Astrocyte (in vitro differentiated cells and primary cell): Measurements from ENCODE around the gene LRRK2. TPM values are rescaled to one million over a fixed set of nuclear protein-coding genes. Genes with fewer than 3 reads are reported as not detected.

ENCODE experiments used
- DNase-seq: peaks from one replicate; pipeline ENCODE4 v3.0.0-alpha.2; 2010; ENCODE audit warnings: low read depth
- FAIRE-seq: peaks from 2 replicates; lab custom pipeline; 2011; peaks lifted over from hg19 to GRCh38; lab: Jason Lieb, UNC
- H2AFZ ChIP-seq: 2 replicates; pipeline ENCODE4 v1.6.0; 2012; ENCODE audit warnings: low read depth, low read length, inconsistent platforms
- H3K27ac ChIP-seq: 2 replicates; pipeline ENCODE4 v1.5.1; 2011; ENCODE audit warnings: low read depth, low read length, inconsistent platforms
- H3K27me3 ChIP-seq: 2 replicates; pipeline ENCODE4 v1.6.0; 2011; ENCODE audit warnings: low read length, inconsistent platforms; ENCODE audit not compliant: insufficient read depth
- H3K36me3 ChIP-seq: 2 replicates; pipeline ENCODE4 v1.5.1; 2011; ENCODE audit warnings: low read length, inconsistent platforms; ENCODE audit not compliant: insufficient read depth
- H3K4me1 ChIP-seq: 2 replicates; pipeline ENCODE4 v1.5.1; 2011; ENCODE audit warnings: low read length, inconsistent platforms; ENCODE audit not compliant: insufficient read depth
- H3K4me2 ChIP-seq: 2 replicates; pipeline ENCODE4 v1.6.0; 2012; ENCODE audit warnings: low read length, inconsistent platforms
- H3K4me3 ChIP-seq: 2 replicates; pipeline ENCODE4 v1.5.1; 2011; ENCODE audit warnings: low read depth, mild to moderate bottlenecking, low read length, inconsistent platforms; ENCODE audit not compliant: insufficient read depth
- H3K79me2 ChIP-seq: 2 replicates; pipeline ENCODE4 v1.6.0; 2012; ENCODE audit warnings: mild to moderate bottlenecking, low read length, inconsistent platforms; ENCODE audit not compliant: insufficient read depth
- H3K9ac ChIP-seq: 2 replicates; pipeline ENCODE4 v1.6.0; 2012; ENCODE audit warnings: mild to moderate bottlenecking, low read length, inconsistent platforms
- H3K9me3 ChIP-seq: 2 replicates; pipeline ENCODE4 v1.5.1; 2012; ENCODE audit warnings: low read depth, mild to moderate bottlenecking, low read length, inconsistent platforms; ENCODE audit not compliant: insufficient read depth
- H4K20me1 ChIP-seq: 2 replicates; pipeline ENCODE4 v1.6.0; 2012; ENCODE audit warnings: low read length, inconsistent platforms; ENCODE audit not compliant: insufficient read depth
- H3K27ac Mint-ChIP-seq: one replicate; pipeline ENCODE4 v1.8.0; 2021; ENCODE audit warnings: mild to moderate bottlenecking, mixed read lengths; ENCODE audit not compliant: unreplicated experiment
- H3K27me3 Mint-ChIP-seq: one replicate; pipeline ENCODE4 v1.8.0; 2021; ENCODE audit warnings: low read depth, mixed read lengths; ENCODE audit not compliant: unreplicated experiment
- H3K36me3 Mint-ChIP-seq: one replicate; pipeline ENCODE4 v1.8.0; 2021; ENCODE audit warnings: low read depth, mixed read lengths; ENCODE audit not compliant: unreplicated experiment
- H3K4me1 Mint-ChIP-seq: one replicate; pipeline ENCODE4 v1.8.0; 2021; ENCODE audit warnings: low read depth, mixed read lengths; ENCODE audit not compliant: unreplicated experiment
- H3K4me3 Mint-ChIP-seq: one replicate; pipeline ENCODE4 v1.8.0; 2021; ENCODE audit warnings: mild to moderate bottlenecking, moderate library complexity, mixed read lengths; ENCODE audit not compliant: unreplicated experiment
- H3K9me3 Mint-ChIP-seq: one replicate; pipeline ENCODE4 v1.8.0; 2021; ENCODE audit warnings: mild to moderate bottlenecking, mixed read lengths; ENCODE audit not compliant: unreplicated experiment
- EZH2 ChIP-seq: IDR thresholded peaks from 2 replicates; pipeline ENCODE4 v1.6.1; 2012; ENCODE audit warnings: mild to moderate bottlenecking, low read length, inconsistent platforms; ENCODE audit not compliant: insufficient read depth
- total RNA-seq: library from RNA; stranded (reverse); gene quantifications from 2 replicates; pipeline ENCODE4 v1.2.1, GENCODE V29; 2021
- TF ChIP-seq, protein P1 (sequence below): IDR thresholded peaks from 2 replicates; pipeline ENCODE4 v1.5.1; 2011; ENCODE audit warnings: low read depth, mild to moderate bottlenecking, inconsistent platforms, low read length, moderate library complexity; ENCODE audit not compliant: insufficient read depth

Gene LRRK2
- total RNA-seq, 1 donor from 2014 or later, result 0.02 TPM

DNA sequence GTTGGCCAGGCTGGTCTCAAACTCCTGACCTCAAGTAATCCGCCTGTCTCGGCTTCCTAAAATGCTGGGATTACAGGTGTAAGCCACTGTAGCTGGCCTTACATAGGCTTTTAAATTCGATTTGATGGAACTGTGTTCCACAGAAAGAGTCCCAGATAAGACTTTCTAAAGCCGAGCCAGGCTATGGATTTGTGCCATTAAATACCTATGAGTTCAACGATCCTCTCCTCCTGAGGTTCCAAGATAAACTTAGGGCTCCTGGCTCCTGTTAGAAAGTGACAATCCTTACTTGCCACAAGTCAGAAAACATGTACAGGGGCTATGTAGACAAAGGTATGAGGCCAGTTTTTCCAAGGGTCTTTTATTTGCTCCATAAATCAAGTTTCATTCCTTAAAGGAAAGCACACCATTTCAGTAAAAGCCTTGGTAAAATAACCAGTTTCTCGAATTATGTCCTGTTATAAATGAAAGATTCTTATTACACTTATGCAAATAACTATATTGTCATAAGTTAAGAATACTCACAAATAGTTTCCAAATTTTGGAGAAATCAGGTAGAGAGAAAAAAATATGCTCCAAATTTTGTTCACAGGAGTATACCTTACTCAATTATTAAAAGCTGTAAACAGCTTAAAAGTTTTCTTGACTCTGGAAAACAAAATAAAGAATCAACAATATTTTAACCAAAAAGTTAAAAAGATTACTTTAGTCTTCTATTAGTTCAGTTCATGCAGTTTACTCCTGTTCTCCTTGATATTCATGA lies 36.1 kb upstream of the LRRK2 start:
- Mint-ChIP-seq H3K4me3 (no peak overlapping the region), H3K36me3 (no peaks in the 10 kb centered on the region), H3K4me1 (no peaks in the 10 kb centered on the region), H3K27me3 (no peaks in the 10 kb centered on the region), H3K27ac (no peak overlapping the region), H3K9me3 (peaks cover 1% of the 10 kb centered on the region)
- Histone ChIP-seq H4K20me1 (no peaks in the 10 kb centered on the region), H3K4me3 (no peak overlapping the region), H3K27me3 (no peaks in the 10 kb centered on the region), H3K9me3 (peaks cover 4% of the 10 kb centered on the region), H3K4me1 (no peaks in the 10 kb centered on the region), H3K79me2 (no peaks in the 10 kb centered on the region), H3K4me2 (no peak overlapping the region), H2AFZ (no peak overlapping the region), H3K9ac (no peak overlapping the region), H3K36me3 (no peaks in the 10 kb centered on the region), H3K27ac (no peak overlapping the region)
- no peak for DNase-seq
- FAIRE-seq, result no peak
- TF ChIP-seq, protein P1, sequence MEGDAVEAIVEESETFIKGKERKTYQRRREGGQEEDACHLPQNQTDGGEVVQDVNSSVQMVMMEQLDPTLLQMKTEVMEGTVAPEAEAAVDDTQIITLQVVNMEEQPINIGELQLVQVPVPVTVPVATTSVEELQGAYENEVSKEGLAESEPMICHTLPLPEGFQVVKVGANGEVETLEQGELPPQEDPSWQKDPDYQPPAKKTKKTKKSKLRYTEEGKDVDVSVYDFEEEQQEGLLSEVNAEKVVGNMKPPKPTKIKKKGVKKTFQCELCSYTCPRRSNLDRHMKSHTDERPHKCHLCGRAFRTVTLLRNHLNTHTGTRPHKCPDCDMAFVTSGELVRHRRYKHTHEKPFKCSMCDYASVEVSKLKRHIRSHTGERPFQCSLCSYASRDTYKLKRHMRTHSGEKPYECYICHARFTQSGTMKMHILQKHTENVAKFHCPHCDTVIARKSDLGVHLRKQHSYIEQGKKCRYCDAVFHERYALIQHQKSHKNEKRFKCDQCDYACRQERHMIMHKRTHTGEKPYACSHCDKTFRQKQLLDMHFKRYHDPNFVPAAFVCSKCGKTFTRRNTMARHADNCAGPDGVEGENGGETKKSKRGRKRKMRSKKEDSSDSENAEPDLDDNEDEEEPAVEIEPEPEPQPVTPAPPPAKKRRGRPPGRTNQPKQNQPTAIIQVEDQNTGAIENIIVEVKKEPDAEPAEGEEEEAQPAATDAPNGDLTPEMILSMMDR, result no peak
- no peak for TF ChIP-seq EZH2

DNA sequence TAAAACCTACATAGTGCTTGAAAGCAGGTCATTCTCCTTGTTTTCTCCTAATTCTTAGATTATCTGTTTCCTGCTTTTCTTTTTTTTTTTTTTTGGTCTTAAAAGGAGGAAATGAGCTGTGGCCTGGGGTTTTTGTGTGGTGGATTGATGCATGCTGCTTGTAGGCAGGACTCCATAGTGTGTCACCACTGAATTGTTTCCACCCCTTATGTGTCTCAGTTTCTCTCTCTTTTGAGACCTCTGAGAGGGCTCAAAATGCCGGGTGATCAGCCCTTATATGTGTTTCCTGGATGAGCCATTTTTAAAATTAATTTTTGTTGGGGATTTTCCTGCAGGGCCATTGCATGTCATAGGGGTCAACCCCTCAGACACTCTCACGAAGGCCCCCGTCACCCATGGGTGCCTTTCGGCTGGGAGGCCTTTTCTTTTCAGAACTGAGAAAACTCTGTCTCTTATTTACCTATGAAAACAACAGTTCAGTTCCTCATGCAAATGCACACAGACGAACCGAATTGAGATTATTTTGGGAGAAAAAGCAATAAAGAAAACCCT lies 32.0 kb upstream of the LRRK2 start:
- Histone ChIP-seq H2AFZ (no peak overlapping the region), H3K27me3 (no peaks in the 10 kb centered on the region), H3K27ac (no peak overlapping the region), H3K4me3 (no peak overlapping the region), H4K20me1 (no peaks in the 10 kb centered on the region), H3K4me2 (no peak overlapping the region), H3K79me2 (no peaks in the 10 kb centered on the region), H3K9me3 (peaks cover 4% of the 10 kb centered on the region), H3K4me1 (no peaks in the 10 kb centered on the region), H3K36me3 (no peaks in the 10 kb centered on the region), H3K9ac (no peak overlapping the region)
- Mint-ChIP-seq H3K4me1 (no peaks in the 10 kb centered on the region), H3K9me3 (peaks cover under 1% of the 10 kb centered on the region), H3K36me3 (no peaks in the 10 kb centered on the region), H3K27me3 (no peaks in the 10 kb centered on the region), H3K27ac (no peak overlapping the region), H3K4me3 (no peak overlapping the region)
- DNase-seq (no peak), FAIRE-seq (no peak)
- TF ChIP-seq EZH2, result no peak
- TF ChIP-seq, protein P1, result no peak

DNA sequence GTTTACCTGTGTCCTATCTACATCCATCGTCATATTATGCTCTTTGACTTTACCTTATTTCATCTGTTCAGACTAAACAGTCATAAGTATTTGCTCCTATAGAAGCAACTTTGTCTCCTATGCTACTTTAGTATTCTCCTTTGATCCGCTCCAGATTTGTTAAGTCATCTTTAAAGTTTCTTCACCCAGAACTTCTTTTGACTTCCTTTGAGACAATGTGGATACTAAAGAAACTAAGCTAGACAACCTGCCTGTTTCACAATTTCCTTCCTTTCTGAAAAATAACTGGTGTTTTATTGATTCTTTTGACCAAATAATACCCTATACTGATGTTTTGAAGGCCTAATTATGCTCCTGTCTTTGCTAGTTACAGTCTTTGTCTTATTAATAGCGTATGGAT lies 30.0 kb upstream of the LRRK2 start:
- Histone ChIP-seq H3K36me3 (no peaks in the 10 kb centered on the region), H2AFZ (no peak overlapping the region), H3K79me2 (no peaks in the 10 kb centered on the region), H3K9me3 (no peaks in the 10 kb centered on the region), H3K27ac (no peak overlapping the region), H3K27me3 (no peaks in the 10 kb centered on the region), H3K4me3 (no peak overlapping the region), H3K9ac (no peak overlapping the region), H3K4me2 (no peak overlapping the region), H4K20me1 (no peaks in the 10 kb centered on the region), H3K4me1 (no peaks in the 10 kb centered on the region)
- DNase-seq (no peak), FAIRE-seq (no peak)
- no peaks in the 10 kb centered on the region for H3K27me3 Mint-ChIP-seq
- H3K9me3 Mint-ChIP-seq, result no peaks in the 10 kb centered on the region
- TF ChIP-seq, protein P1, result no peak
- TF ChIP-seq EZH2, result no peak
- H3K27ac Mint-ChIP-seq, result no peak overlapping the region
- no peak overlapping the region for H3K4me3 Mint-ChIP-seq
- no peaks in the 10 kb centered on the region for H3K36me3 Mint-ChIP-seq
- no peaks in the 10 kb centered on the region for H3K4me1 Mint-ChIP-seq
